BLaER1 (cell line): ENCODE measurements around the gene CCND3.

Experiments
- H3K27ac ChIP-seq: shearing (Covaris generic); formaldehyde crosslinking; 2 replicates; pipeline ENCODE4 v1.8.1; 2022
- H3K27me3 ChIP-seq: shearing (Covaris generic); formaldehyde crosslinking; 2 replicates; pipeline ENCODE4 v1.8.1; 2022
- H3K36me3 ChIP-seq: shearing (Covaris generic); formaldehyde crosslinking; 2 replicates; pipeline ENCODE4 v1.8.1; 2022
- H3K4me1 ChIP-seq: shearing (Covaris generic); formaldehyde crosslinking; 2 replicates; pipeline ENCODE4 v1.8.1; 2022
- H3K4me2 ChIP-seq: shearing (Covaris generic); formaldehyde crosslinking; 2 replicates; pipeline ENCODE4 v1.8.1; 2022
- H3K4me3 ChIP-seq: shearing (Covaris generic); formaldehyde crosslinking; 2 replicates; pipeline ENCODE4 v1.8.1; 2022
- H3K9ac ChIP-seq: shearing (Covaris generic); formaldehyde crosslinking; 2 replicates; pipeline ENCODE4 v1.8.1; 2022
- H3K9me3 ChIP-seq: shearing (Covaris generic); formaldehyde crosslinking; 2 replicates; pipeline ENCODE4 v1.8.1; 2022
- H4K20me1 ChIP-seq: shearing (Covaris generic); formaldehyde crosslinking; 2 replicates; pipeline ENCODE4 v1.8.1; 2022
- Cebpa-rat ChIP-seq: shearing (Covaris generic); IDR thresholded peaks from 2 replicates; pipeline ENCODE4 v1.8.1; 2022

CCND3 gene

GRCh38 chr6:41900861-41901260, 40.7 kb downstream of the CCND3 start:
- H3K4me1 ChIP-seq: peaks cover 22% of the 10 kb centered on the region
- peaks cover 72% of the 10 kb centered on the region for H3K36me3 ChIP-seq
- no peaks in the 10 kb centered on the region for H4K20me1 ChIP-seq
- no peak overlapping the region for H3K27ac ChIP-seq
- no peaks in the 10 kb centered on the region for H3K9me3 ChIP-seq
- no peaks in the 10 kb centered on the region for H3K27me3 ChIP-seq
- H3K9ac ChIP-seq: no peak overlapping the region
- no peak for TF ChIP-seq Cebpa-rat
- no peak overlapping the region for H3K4me3 ChIP-seq
- no peak overlapping the region for H3K4me2 ChIP-seq

- Histone ChIP-seq H3K4me1 (peaks cover 44% of the 10 kb centered on the region), H4K20me1 (peaks cover 32% of the 10 kb centered on the region), H3K36me3 (peaks cover 31% of the 10 kb centered on the region), H3K27ac (peak overlapping the region; percentile 93), H3K4me2 (peak overlapping the region; percentile 84), H3K27me3 (no peaks in the 10 kb centered on the region), H3K9me3 (no peaks in the 10 kb centered on the region), H3K4me3 (peak overlapping the region; percentile 78), H3K9ac (peak overlapping the region; percentile 92)
- TF ChIP-seq Cebpa-rat: no peak
These were observed 45.3 kb downstream of the CCND3 start for GRCh38 chr6:41896281-41896680.

GRCh38 chr6:41895300-41896233, 46.0 kb downstream of the CCND3 start, which contains the start of gene USP49:
TSS of gene USP49 (minus strand) at chr6:41895375. CDS start at chr6:41806983, 88,392 bp downstream.
- peak within 1 kb of the TSS; percentile 98 for H3K4me2 ChIP-seq
- H4K20me1 ChIP-seq: peaks cover 39% of the 10 kb centered on the region
- H3K4me3 ChIP-seq: peak within 1 kb of the TSS; percentile 78
- peak within 1 kb of the TSS; percentile 93 for H3K27ac ChIP-seq
- peaks cover 31% of the 10 kb centered on the region for H3K36me3 ChIP-seq
- H3K27me3 ChIP-seq: no peaks in the 10 kb centered on the region
- no peak for TF ChIP-seq Cebpa-rat
- peak within 1 kb of the TSS; percentile 92 for H3K9ac ChIP-seq
- H3K9me3 ChIP-seq: no peaks in the 10 kb centered on the region
- H3K4me1 ChIP-seq: peaks cover 49% of the 10 kb centered on the region

GRCh38 chr6:41894366-41895299, 47.0 kb downstream of the CCND3 start:
- Histone ChIP-seq H3K4me3 (peak overlapping the region; percentile 78), H3K9me3 (no peaks in the 10 kb centered on the region), H3K27me3 (no peaks in the 10 kb centered on the region), H4K20me1 (peaks cover 45% of the 10 kb centered on the region), H3K27ac (peak overlapping the region; percentile 82), H3K4me2 (peak overlapping the region; percentile 98), H3K9ac (peak overlapping the region; percentile 92), H3K4me1 (peaks cover 49% of the 10 kb centered on the region), H3K36me3 (peaks cover 29% of the 10 kb centered on the region)
- no peak for TF ChIP-seq Cebpa-rat

GRCh38 chr6:41892921-41893564, 48.6 kb downstream of the CCND3 start:
- Histone ChIP-seq H3K9ac (peak overlapping the region; percentile 92), H3K4me3 (peak overlapping the region; percentile 78), H3K4me1 (peaks cover 49% of the 10 kb centered on the region), H3K9me3 (no peaks in the 10 kb centered on the region), H3K36me3 (peaks cover 30% of the 10 kb centered on the region; the same call in 1 of the 2 replicates), H3K4me2 (peak overlapping the region; percentile 98), H4K20me1 (peaks cover 46% of the 10 kb centered on the region), H3K27me3 (no peaks in the 10 kb centered on the region), H3K27ac (peak overlapping the region; percentile 82; the same call in 1 of the 2 replicates)
- TF ChIP-seq Cebpa-rat: no peak

GRCh38 chr6:41887331-41887751, 54.3 kb downstream of the CCND3 start:
- H3K9ac ChIP-seq: no peak overlapping the region
- no peak overlapping the region for H3K27ac ChIP-seq
- no peak for TF ChIP-seq Cebpa-rat
- no peak overlapping the region for H3K4me3 ChIP-seq
- H3K4me2 ChIP-seq: no peak overlapping the region
- H3K9me3 ChIP-seq: no peaks in the 10 kb centered on the region
- H3K4me1 ChIP-seq: peaks cover 16% of the 10 kb centered on the region
- H3K36me3 ChIP-seq: peaks cover 77% of the 10 kb centered on the region
- peaks cover 77% of the 10 kb centered on the region for H4K20me1 ChIP-seq
- no peaks in the 10 kb centered on the region for H3K27me3 ChIP-seq

GRCh38 chr6:41885930-41886329, 55.7 kb downstream of the CCND3 start:
- peaks cover 2% of the 10 kb centered on the region for H3K4me1 ChIP-seq
- H4K20me1 ChIP-seq: peaks cover 67% of the 10 kb centered on the region
- H3K4me2 ChIP-seq: no peak overlapping the region
- no peaks in the 10 kb centered on the region for H3K9me3 ChIP-seq
- TF ChIP-seq Cebpa-rat: no peak
- peaks cover 73% of the 10 kb centered on the region for H3K36me3 ChIP-seq
- H3K27ac ChIP-seq: no peak overlapping the region
- H3K4me3 ChIP-seq: no peak overlapping the region
- no peak overlapping the region for H3K9ac ChIP-seq
- H3K27me3 ChIP-seq: no peaks in the 10 kb centered on the region

- Histone ChIP-seq H4K20me1 (peaks cover 58% of the 10 kb centered on the region), H3K4me3 (no peak overlapping the region), H3K36me3 (peaks cover 70% of the 10 kb centered on the region), H3K27ac (no peak overlapping the region), H3K4me1 (no peaks in the 10 kb centered on the region), H3K9ac (no peak overlapping the region), H3K4me2 (no peak overlapping the region), H3K27me3 (no peaks in the 10 kb centered on the region), H3K9me3 (no peaks in the 10 kb centered on the region)
- TF ChIP-seq Cebpa-rat: no peak
These were observed 56.7 kb downstream of the CCND3 start for GRCh38 chr6:41884957-41885356.
